ENCODE measurements around the gene ANKRD40. TPM values are rescaled to one million over a fixed set of nuclear protein-coding genes. Genes with fewer than 3 reads are reported as not detected.

ANKRD40 gene
- total and polyA plus RNA-seq, 10 of the 15 experiments (the other 5 are each of a cell fraction or from before 2014, with no cell fraction given), result 5.9 to 21.7 (median 14.8) TPM

GRCh38 chr17:50684288-50684611 lies 23.5 kb downstream of the ANKRD40 start:
- H3K4me2 ChIP-seq (ENCODE audit: control insufficient read depth, insufficient read depth), result no peak overlapping the region
- no peaks in the 10 kb centered on the region for H3K4me1 ChIP-seq (ENCODE audit: control insufficient read depth, insufficient read depth, low read length)
- no peak for ATAC-seq
- no peaks in the 10 kb centered on the region for H3K36me3 ChIP-seq (ENCODE audit: control insufficient read depth in 2 of 2, insufficient read depth in 2 of 2, low read length in 1 of 2)
- no peaks in the 10 kb centered on the region for H4K20me1 ChIP-seq (ENCODE audit: control insufficient read depth, insufficient read depth)
- no peak for DNase-seq (ENCODE audit: low read depth, low spot score)
- ChIA-PET SMC1A (ENCODE audit: uncharacterized antibody, unreplicated experiment) (no interaction called here), CTCF (interaction anchor here (0.6 to 2.5 kb wide), 4 partner anchors 9 to 54 kb away, joined by 3 to 7 read pairs (median 3); no protein-coding TSS in a partner anchor), RAD21 (ENCODE audit: unreplicated experiment) (interaction anchor here (0.9 kb wide), 1 partner anchor 13 kb away, joined by 3 read pairs; no protein-coding TSS in a partner anchor), POLR2A (no interaction called here)
- TF ChIP-seq ZNF384 (IDR thresholded peaks at IDR 0.05; ENCODE audit: borderline replicate concordance, low read depth, low read length) (no peak), USF1 (IDR thresholded peaks at IDR 0.05; ENCODE audit: borderline replicate concordance, extremely low read length, insufficient read depth, low read depth, low read length) (no peak), MYC (IDR thresholded peaks at IDR 0.05; ENCODE audit: insufficient read depth, insufficient read length, insufficient replicate concordance, low read length, severe bottlenecking) (no peak), EGR1 (IDR thresholded peaks at IDR 0.05; ENCODE audit: borderline replicate concordance in 1 of 2, low read depth in 2 of 2, low read length in 2 of 2) (no peak), PBX3 (IDR thresholded peaks at IDR 0.05; ENCODE audit: insufficient replicate concordance, low read depth, low read length) (no peak), MTA2 (IDR thresholded peaks at IDR 0.05; ENCODE audit: low read depth) (no peak), ZBTB33 (IDR thresholded peaks at IDR 0.05) (no peak), CBX3 (IDR thresholded peaks at IDR 0.05; ENCODE audit: borderline replicate concordance, low read depth) (no peak), SP1 (IDR thresholded peaks at IDR 0.05; ENCODE audit: low read depth, low read length) (no peak), DPF2 (IDR thresholded peaks at IDR 0.05) (no peak), CHD1 (IDR thresholded peaks at IDR 0.05; ENCODE audit: low read depth, low read length) (no peak), ZZZ3 (IDR thresholded peaks at IDR 0.05; ENCODE audit: control insufficient read depth, insufficient read length, low read depth) (no peak), SPI1 (IDR thresholded peaks at IDR 0.05; ENCODE audit: borderline replicate concordance, insufficient read depth, low read depth, low read length) (no peak), FOXK2 (IDR thresholded peaks at IDR 0.05) (no peak)
- no TSS peak for BruUV-seq (replicated peaks)
- FAIRE-seq, result no peak
- H3K27ac ChIP-seq (ENCODE audit: control insufficient read depth, insufficient read depth), result no peak overlapping the region
- no peaks in the 10 kb centered on the region; a peak in 1 of 4 replicates for H3K27me3 ChIP-seq (replicated peaks in 1 of 2; ENCODE audit: control insufficient read depth in 2 of 2, insufficient read depth in 2 of 2, low read length in 1 of 2)
- no peak overlapping the region for H3K4me3 ChIP-seq
- H2AFZ ChIP-seq (ENCODE audit: control insufficient read depth, low read depth, low read length), result no peak overlapping the region
- H3K9me3 ChIP-seq (replicated peaks; ENCODE audit: control insufficient read depth, insufficient read depth, low read length), result no peaks in the 10 kb centered on the region
- H3K9ac ChIP-seq (ENCODE audit: control insufficient read depth, insufficient read depth, low read length), result no peak overlapping the region
- H3K79me2 ChIP-seq (ENCODE audit: control insufficient read depth, insufficient read depth, low read length), result no peaks in the 10 kb centered on the region
- WGBS (ENCODE audit: insufficient coverage, insufficient replicate concordance, low lambda C conversion rate, missing lambda C conversion rate), result 59% methylated on average over 5 of the region's 5 CpGs
- intact Hi-C loops (cut with micrococcal nuclease; ENCODE audit: unreplicated experiment) (no loop called here), in situ Hi-C loops (cut with MboI) (no loop called here)
